Endothelial cell (in vitro differentiated cells): ENCODE data around the gene NRXN3. TPM values are rescaled to one million over a fixed set of nuclear protein-coding genes. Genes with fewer than 3 reads are reported as not detected.

Experiments used
- DNase-seq: peaks from one replicate; pipeline ENCODE4 v3.0.0; 2021; ENCODE audit warnings: low spot score
- H3K27ac Mint-ChIP-seq: one replicate; pipeline ENCODE4 v1.8.0; 2021; ENCODE audit warnings: mixed read lengths, inconsistent platforms; ENCODE audit not compliant: unreplicated experiment
- H3K27me3 Mint-ChIP-seq: one replicate; pipeline ENCODE4 v1.8.0; 2021; ENCODE audit warnings: mild to moderate bottlenecking, moderate library complexity, mixed read lengths, inconsistent platforms; ENCODE audit not compliant: unreplicated experiment
- H3K36me3 Mint-ChIP-seq: one replicate; pipeline ENCODE4 v1.8.0; 2021; ENCODE audit warnings: mild to moderate bottlenecking, low read depth, mixed read lengths, inconsistent platforms; ENCODE audit not compliant: unreplicated experiment
- H3K4me1 Mint-ChIP-seq: one replicate; pipeline ENCODE4 v1.8.0; 2021; ENCODE audit warnings: mild to moderate bottlenecking, mixed read lengths, inconsistent platforms; ENCODE audit not compliant: unreplicated experiment
- H3K4me3 Mint-ChIP-seq: one replicate; pipeline ENCODE4 v1.8.0; 2021; ENCODE audit warnings: mild to moderate bottlenecking, mixed read lengths, inconsistent platforms; ENCODE audit not compliant: unreplicated experiment
- H3K9me3 Mint-ChIP-seq: one replicate; pipeline ENCODE4 v1.8.0; 2021; ENCODE audit warnings: mixed read lengths, inconsistent platforms; ENCODE audit not compliant: unreplicated experiment
- total RNA-seq: library from RNA; stranded (reverse); fragmentation: NEBNext Ultra II Directional; extraction: Animal tissue kit (Norgen Biotek cat#: 25700); gene quantifications from one replicate; pipeline ENCODE4 v1.2.1, GENCODE V29; 2021; ENCODE audit not compliant: unreplicated experiment
- TF ChIP-seq, protein P1 (sequence below): fragments of 200-600 bp; sonication (generic); IDR thresholded peaks from one replicate; pipeline ENCODE4 v1.5.0; 2021; ENCODE audit warnings: antibody characterized with exemption; ENCODE audit not compliant: unreplicated experiment

The NRXN3 gene
- total RNA-seq, 1 donor from 2014 or later = 2.3 TPM

DNA sequence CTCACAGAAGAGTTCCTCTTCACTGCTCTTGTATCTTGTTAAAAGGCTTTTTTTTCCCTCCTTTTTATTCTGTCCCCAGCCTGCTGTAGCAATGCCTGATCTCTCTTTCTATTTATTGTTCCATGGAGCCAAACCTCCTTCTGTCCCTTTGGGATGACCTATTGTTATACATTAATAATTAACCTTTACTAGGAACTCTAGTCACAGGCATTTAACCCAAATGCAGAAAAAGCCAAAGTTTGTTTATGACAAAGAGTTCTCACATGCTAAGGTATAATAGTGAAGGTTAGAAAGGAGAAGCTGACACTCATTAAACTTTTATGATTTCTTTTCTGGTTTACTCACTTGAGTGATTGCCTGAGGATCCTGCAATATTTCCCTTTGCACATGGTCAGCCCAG, 535.8 kb downstream of the NRXN3 start:
- Mint-ChIP-seq H3K4me3 (no peak overlapping the region), H3K36me3 (no peaks in the 10 kb centered on the region), H3K27me3 (no peaks in the 10 kb centered on the region), H3K27ac (no peak overlapping the region), H3K9me3 (no peaks in the 10 kb centered on the region), H3K4me1 (no peaks in the 10 kb centered on the region)
- no peak for DNase-seq
- TF ChIP-seq, protein P1, sequence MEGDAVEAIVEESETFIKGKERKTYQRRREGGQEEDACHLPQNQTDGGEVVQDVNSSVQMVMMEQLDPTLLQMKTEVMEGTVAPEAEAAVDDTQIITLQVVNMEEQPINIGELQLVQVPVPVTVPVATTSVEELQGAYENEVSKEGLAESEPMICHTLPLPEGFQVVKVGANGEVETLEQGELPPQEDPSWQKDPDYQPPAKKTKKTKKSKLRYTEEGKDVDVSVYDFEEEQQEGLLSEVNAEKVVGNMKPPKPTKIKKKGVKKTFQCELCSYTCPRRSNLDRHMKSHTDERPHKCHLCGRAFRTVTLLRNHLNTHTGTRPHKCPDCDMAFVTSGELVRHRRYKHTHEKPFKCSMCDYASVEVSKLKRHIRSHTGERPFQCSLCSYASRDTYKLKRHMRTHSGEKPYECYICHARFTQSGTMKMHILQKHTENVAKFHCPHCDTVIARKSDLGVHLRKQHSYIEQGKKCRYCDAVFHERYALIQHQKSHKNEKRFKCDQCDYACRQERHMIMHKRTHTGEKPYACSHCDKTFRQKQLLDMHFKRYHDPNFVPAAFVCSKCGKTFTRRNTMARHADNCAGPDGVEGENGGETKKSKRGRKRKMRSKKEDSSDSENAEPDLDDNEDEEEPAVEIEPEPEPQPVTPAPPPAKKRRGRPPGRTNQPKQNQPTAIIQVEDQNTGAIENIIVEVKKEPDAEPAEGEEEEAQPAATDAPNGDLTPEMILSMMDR = no peak

DNA sequence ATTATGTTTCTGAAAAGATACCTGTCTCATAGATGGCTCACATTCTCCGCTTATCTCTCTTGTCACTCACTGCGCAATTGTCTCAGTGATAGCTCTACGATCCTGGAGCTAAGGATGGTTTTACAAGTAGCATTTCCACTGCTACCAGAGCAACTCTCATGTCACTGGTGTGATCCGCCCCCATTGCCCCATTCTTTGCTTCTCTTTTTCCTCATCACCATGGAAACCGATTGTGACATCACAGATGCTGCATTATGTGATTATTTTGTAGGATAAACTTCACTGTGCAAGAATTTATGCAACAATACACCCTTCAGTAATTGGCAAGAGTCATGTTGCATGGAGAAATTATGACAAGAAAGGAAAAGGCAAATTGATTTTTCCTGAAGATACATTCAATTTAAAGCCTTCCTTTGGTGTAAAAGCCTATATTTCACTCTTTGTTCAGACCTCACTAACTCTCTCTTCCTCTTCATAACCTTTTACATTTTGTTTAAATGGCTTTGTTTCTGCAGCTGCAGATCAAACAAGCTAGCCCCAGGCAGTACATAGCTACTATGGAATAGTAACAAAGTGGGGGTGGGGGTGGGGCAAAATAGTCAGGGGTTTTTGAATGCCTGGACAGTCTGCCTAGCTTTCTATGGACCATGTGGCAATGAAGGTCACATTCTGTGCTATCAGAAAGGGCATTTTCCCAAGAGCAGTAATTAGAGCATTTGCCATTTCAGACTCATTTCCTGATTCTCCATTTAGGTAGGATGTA, 539.8 kb downstream of the NRXN3 start:
- no peak for DNase-seq

GRCh38 chr14:78710963-78711362, 540.8 kb downstream of the NRXN3 start:
- DNase-seq = no peak
- TF ChIP-seq, protein P1 = no peak
- no peak overlapping the region for H3K4me3 Mint-ChIP-seq
- H3K27ac Mint-ChIP-seq = no peak overlapping the region
- H3K4me1 Mint-ChIP-seq = no peaks in the 10 kb centered on the region
- H3K9me3 Mint-ChIP-seq = no peaks in the 10 kb centered on the region
- no peaks in the 10 kb centered on the region for H3K27me3 Mint-ChIP-seq
- no peaks in the 10 kb centered on the region for H3K36me3 Mint-ChIP-seq

More for the DNA sequence above, 539.8 kb downstream of the NRXN3 start:
- Mint-ChIP-seq H3K9me3 (no peaks in the 10 kb centered on the region), H3K27ac (no peak overlapping the region), H3K4me1 (no peaks in the 10 kb centered on the region), H3K4me3 (no peak overlapping the region), H3K36me3 (no peaks in the 10 kb centered on the region), H3K27me3 (no peaks in the 10 kb centered on the region)
- TF ChIP-seq, protein P1 = no peak

- no peak overlapping the region for H3K4me3 Mint-ChIP-seq
- H3K27me3 Mint-ChIP-seq = no peaks in the 10 kb centered on the region
- no peaks in the 10 kb centered on the region for H3K4me1 Mint-ChIP-seq
- H3K36me3 Mint-ChIP-seq = no peaks in the 10 kb centered on the region
- DNase-seq = no peak
- H3K27ac Mint-ChIP-seq = no peak overlapping the region
- TF ChIP-seq, protein P1 = no peak
- no peaks in the 10 kb centered on the region for H3K9me3 Mint-ChIP-seq
These were observed 543.5 kb downstream of the NRXN3 start for GRCh38 chr14:78713716-78714115.

DNA sequence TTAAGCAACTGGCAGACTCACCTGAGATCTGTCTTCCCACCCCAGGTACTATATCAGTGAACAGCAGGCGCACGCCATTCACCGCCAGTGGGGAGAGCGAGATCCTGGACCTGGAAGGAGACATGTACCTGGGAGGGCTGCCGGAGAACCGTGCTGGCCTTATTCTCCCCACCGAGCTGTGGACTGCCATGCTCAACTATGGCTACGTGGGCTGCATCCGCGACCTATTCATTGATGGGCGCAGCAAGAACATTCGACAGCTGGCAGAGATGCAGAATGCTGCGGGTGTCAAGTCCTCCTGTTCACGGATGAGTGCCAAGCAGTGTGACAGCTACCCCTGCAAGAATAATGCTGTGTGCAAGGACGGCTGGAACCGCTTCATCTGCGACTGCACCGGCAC, 544.5 kb downstream of the NRXN3 start:
- H3K9me3 Mint-ChIP-seq = no peaks in the 10 kb centered on the region
- TF ChIP-seq, protein P1 = no peak
- no peaks in the 10 kb centered on the region for H3K27me3 Mint-ChIP-seq
- no peak overlapping the region for H3K4me3 Mint-ChIP-seq
- H3K36me3 Mint-ChIP-seq = no peaks in the 10 kb centered on the region
- no peaks in the 10 kb centered on the region for H3K4me1 Mint-ChIP-seq
- H3K27ac Mint-ChIP-seq = no peak overlapping the region
- no peak for DNase-seq
